Epithelial cell of proximal tubule (primary cell): Measurements from ENCODE around the gene MYO5B. TPM values are rescaled to one million over a fixed set of nuclear protein-coding genes. Genes with fewer than 3 reads are reported as not detected.

Experiments
- DNase-seq: peaks from one replicate; pipeline ENCODE4 v3.0.0-alpha.2; 2011; ENCODE audit warnings: low read depth
- H3K4me3 ChIP-seq: 2 replicates; pipeline ENCODE4 v1.5.1; 2011; ENCODE audit warnings: low read depth, mild to moderate bottlenecking, low read length
- total RNA-seq: library from RNA; depleted of rRNA; stranded (reverse); fragments of >200 nt; gene quantifications from 2 replicates; pipeline ENCODE4 v1.2.3, GENCODE V29; 2015
- TF ChIP-seq, protein P1 (sequence below): conservative IDR thresholded peaks from 2 replicates; pipeline ENCODE4 v1.5.1; 2012; ENCODE audit warnings: low read depth, mild to moderate bottlenecking, low read length

MYO5B gene
- total RNA-seq, 1 donor from 2014 or later = 48.4 TPM

DNA sequence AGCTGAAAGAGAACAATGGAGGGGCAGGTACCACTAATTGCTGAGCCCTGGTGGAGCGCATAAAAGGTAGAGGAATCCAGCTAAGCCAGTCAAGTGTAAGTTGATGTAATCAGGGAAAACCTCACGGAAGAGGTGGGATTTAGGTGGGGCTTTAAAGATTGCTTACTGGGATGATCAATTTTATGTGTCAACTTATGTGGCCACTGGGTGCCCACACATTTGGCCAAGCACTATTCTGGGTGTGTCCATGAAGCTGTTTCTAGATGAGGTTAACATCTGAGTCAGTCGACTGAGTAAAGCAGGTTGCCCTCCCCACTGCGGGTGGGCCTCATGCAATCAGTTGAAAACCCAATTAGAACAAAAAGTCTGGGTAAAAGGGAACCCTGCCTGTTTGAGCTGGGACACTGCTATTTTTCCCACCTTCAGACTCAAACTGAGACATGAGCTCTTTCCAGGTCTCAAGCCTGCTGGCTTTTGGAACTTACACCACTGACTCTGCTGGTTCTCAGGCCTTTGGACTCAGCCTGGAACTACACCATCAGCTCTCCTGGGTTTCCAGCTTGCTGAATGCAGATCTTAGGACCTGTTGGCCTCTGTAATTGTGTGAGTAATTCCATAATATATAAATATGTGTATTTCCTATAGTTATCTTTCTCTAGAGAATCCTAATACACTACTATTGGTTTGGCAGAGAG, 67.3 kb downstream of the MYO5B start:
- DNase-seq = no peak
- H3K4me3 ChIP-seq = no peak overlapping the region

DNA sequence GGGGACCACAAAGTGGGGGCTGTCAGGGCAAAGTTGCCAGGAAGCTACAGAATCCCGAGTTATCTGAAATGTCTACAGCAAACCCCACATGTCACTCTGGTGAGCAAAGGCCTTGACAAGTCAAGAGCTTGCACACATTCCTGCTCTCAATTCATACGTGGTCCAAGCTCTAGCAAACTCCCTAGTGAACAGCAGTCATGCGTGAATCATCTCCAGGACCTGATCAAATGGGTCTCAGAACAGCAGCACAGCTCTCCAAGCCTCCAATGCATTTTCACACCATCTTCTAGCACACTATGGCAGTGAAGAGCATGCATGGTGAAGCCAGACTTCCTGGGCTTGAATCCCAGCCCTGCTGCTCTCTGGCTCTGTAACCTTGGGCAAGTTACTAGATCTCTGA, 68.5 kb downstream of the MYO5B start:
- DNase-seq = peak; percentile 87
- TF ChIP-seq, protein P1, sequence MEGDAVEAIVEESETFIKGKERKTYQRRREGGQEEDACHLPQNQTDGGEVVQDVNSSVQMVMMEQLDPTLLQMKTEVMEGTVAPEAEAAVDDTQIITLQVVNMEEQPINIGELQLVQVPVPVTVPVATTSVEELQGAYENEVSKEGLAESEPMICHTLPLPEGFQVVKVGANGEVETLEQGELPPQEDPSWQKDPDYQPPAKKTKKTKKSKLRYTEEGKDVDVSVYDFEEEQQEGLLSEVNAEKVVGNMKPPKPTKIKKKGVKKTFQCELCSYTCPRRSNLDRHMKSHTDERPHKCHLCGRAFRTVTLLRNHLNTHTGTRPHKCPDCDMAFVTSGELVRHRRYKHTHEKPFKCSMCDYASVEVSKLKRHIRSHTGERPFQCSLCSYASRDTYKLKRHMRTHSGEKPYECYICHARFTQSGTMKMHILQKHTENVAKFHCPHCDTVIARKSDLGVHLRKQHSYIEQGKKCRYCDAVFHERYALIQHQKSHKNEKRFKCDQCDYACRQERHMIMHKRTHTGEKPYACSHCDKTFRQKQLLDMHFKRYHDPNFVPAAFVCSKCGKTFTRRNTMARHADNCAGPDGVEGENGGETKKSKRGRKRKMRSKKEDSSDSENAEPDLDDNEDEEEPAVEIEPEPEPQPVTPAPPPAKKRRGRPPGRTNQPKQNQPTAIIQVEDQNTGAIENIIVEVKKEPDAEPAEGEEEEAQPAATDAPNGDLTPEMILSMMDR = no peak
- H3K4me3 ChIP-seq = no peak overlapping the region

More for the DNA sequence above, 67.3 kb downstream of the MYO5B start:
- TF ChIP-seq, protein P1 = no peak

DNA sequence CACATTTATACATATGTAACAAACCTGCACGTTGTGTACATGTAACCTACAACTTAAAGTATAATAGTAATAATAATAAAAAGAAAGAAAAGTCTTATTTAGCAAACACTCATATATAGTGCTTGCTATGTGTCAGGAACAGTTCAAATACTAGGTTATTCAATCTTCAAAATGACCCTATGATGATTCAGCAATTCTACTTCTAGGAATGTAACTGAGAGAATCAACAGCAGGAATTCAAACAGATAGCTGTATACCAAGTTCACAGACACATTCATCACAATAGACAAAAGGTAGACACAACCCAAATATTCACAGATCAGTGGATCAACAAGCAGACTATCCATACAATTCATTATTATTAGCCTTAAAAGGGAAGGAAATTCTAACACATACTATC, 69.5 kb downstream of the MYO5B start:
- no peak overlapping the region for H3K4me3 ChIP-seq
- TF ChIP-seq, protein P1 = no peak
- no peak for DNase-seq

DNA sequence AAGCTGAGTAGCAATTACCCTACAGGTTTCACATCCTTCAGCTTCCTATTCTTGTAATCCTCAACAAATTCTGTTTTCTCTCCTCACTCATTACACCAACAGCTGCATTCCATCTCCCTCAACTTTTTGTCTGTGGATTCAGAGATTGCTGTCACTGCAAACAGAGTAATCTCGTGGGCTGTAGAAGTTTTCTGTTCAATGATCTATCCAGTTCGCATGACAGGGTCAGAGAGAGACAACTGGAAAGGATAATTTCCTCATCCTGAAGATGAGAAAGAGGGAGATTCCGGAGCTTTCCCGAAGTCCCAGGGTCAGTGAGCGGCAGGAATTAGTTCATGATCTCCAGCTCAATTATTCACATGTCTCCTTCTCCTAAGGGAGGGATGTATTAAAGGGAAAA, 75.7 kb downstream of the MYO5B start:
- TF ChIP-seq, protein P1 = no peak
- peak; percentile 90 for DNase-seq
- no peak overlapping the region for H3K4me3 ChIP-seq

DNA sequence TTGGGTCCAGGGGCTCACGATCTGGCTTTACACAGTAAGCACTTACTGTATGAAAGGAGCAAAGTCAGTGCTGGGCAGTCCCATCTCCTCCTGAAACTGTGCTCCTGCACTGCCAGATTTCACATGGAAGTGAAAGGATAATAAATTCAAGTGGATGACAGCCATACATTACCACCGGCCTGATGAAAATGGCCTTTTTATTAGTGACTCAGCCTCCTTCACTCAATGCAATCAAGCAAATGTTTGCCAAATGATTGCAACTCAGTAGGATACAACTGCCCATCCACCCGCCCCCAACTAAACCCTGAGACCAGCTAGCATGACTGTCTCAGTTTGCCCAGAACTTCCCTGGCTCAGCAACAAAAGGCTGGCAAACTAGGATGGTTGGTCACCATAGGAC, 77.1 kb downstream of the MYO5B start:
- DNase-seq = no peak
- TF ChIP-seq, protein P1 = no peak
- no peak overlapping the region for H3K4me3 ChIP-seq

DNA sequence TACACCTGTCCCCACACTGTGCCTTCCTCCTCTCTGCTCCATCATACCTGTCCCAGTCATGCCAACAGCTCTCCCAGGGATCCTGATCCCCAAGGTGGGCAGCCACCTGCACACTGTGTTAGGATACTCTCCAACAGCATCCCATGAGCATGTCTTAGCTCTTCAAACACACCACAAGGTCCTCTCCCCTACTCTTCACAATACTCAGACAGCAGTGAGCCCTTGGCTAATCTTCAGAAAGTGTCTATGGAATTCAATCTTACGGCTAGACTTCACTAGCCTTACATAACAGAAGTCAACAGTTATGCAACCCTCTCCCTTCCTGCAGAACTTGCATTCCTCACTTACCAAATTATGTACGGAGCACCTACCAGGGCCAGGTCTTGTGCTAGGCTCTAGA, 79.9 kb downstream of the MYO5B start:
- TF ChIP-seq, protein P1 = no peak
- DNase-seq = no peak

DNA sequence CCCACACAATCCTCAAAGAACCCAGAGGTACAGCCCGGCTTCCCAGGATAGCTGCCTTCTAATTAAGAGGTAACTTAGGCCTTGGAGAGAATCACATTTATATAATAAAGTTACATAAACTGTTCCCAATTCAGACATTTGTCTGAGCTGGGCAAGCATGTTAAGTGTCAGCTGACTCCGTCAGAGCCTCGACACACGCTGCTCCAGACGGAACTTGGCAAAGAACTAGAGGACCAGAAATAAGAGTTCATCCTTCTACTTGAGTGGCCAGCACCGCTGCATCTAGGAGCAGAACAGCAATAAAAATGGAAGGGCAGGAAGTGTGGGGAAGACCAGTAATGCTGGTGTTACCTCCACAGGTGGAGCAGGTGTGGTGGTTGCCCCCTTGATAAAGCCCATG, 80.5 kb downstream of the MYO5B start:
- DNase-seq = no peak
- H3K4me3 ChIP-seq = no peak overlapping the region
- TF ChIP-seq, protein P1 = no peak

More for the DNA sequence above, 79.9 kb downstream of the MYO5B start:
- H3K4me3 ChIP-seq = no peak overlapping the region
